ENCODE measurements around the gene LGALS8. TPM values are rescaled to one million over a fixed set of nuclear protein-coding genes. Genes with fewer than 3 reads are reported as not detected.
"Not testable (repeated sequence)": the region's sequence is repeated elsewhere in the genome, so short reads cannot be mapped to it uniquely, and the experiment has no call there.

The LGALS8 gene
- total RNA-seq, 4 donors from 2014 or later = 59.2 to 98.2 (median 78.7) TPM

GRCh38 chr1:236568285-236568894, 44.6 kb downstream of the LGALS8 start:
- H3K36me3 ChIP-seq = peaks cover 0 to 89% (median 0%) of the 10 kb centered on the region in 3 donors
- no peaks in the 10 kb centered on the region for H3K27me3 ChIP-seq
- H3K9me3 ChIP-seq = no peaks in the 10 kb centered on the region
- H3K27ac ChIP-seq = no peak overlapping the region
- H3K4me3 ChIP-seq = no peak overlapping the region
- no peak for TF ChIP-seq POLR2A (IDR thresholded peaks at IDR 0.05)
- TF ChIP-seq, protein P1, sequence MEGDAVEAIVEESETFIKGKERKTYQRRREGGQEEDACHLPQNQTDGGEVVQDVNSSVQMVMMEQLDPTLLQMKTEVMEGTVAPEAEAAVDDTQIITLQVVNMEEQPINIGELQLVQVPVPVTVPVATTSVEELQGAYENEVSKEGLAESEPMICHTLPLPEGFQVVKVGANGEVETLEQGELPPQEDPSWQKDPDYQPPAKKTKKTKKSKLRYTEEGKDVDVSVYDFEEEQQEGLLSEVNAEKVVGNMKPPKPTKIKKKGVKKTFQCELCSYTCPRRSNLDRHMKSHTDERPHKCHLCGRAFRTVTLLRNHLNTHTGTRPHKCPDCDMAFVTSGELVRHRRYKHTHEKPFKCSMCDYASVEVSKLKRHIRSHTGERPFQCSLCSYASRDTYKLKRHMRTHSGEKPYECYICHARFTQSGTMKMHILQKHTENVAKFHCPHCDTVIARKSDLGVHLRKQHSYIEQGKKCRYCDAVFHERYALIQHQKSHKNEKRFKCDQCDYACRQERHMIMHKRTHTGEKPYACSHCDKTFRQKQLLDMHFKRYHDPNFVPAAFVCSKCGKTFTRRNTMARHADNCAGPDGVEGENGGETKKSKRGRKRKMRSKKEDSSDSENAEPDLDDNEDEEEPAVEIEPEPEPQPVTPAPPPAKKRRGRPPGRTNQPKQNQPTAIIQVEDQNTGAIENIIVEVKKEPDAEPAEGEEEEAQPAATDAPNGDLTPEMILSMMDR (IDR thresholded peaks at IDR 0.05) = no peak
- no peaks in the 10 kb centered on the region for H3K4me1 ChIP-seq
- no peak for DNase-seq

- H3K27ac ChIP-seq = no peak overlapping the region
- TF ChIP-seq POLR2A (IDR thresholded peaks at IDR 0.05) = no peak
- TF ChIP-seq, protein P1 (IDR thresholded peaks at IDR 0.05) = no peak
- no peak for DNase-seq
- H3K4me1 ChIP-seq = no peaks in the 10 kb centered on the region
- H3K27me3 ChIP-seq = no peaks in the 10 kb centered on the region
- H3K4me3 ChIP-seq = no peak overlapping the region
- H3K36me3 ChIP-seq = peaks cover 0 to 80% (median 0%) of the 10 kb centered on the region in 3 donors
- H3K9me3 ChIP-seq = no peaks in the 10 kb centered on the region
Measured at GRCh38 chr1:236575523-236575922, 51.7 kb downstream of the LGALS8 start.

DNA sequence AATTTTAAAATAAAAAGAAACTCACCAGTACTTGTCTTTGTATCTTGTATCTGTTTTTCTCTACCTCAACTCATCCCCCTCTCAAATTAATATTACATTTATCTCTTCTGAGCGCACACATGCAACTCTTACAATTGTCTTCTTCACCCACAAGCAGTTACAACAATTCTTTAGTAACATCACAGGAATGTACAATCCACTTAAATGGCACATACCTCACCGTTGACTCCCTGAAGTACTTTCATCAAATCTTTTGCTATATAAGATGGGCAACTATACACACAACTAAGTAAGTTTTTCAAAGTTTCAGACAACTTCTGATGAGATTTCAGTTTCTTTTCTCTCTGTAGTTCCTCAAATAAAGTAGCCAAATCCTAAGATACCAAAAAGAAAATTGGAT, 52.2 kb downstream of the LGALS8 start:
- Histone ChIP-seq H3K4me3 (no peak overlapping the region), H3K9me3 (no peaks in the 10 kb centered on the region), H3K36me3 (peaks cover 0 to 80% (median 0%) of the 10 kb centered on the region in 3 donors), H3K27me3 (no peaks in the 10 kb centered on the region), H3K27ac (no peak overlapping the region), H3K4me1 (no peaks in the 10 kb centered on the region)
- TF ChIP-seq, protein P1 (IDR thresholded peaks at IDR 0.05) = no peak
- no peak for TF ChIP-seq POLR2A (IDR thresholded peaks at IDR 0.05)
- DNase-seq = no peak

DNA sequence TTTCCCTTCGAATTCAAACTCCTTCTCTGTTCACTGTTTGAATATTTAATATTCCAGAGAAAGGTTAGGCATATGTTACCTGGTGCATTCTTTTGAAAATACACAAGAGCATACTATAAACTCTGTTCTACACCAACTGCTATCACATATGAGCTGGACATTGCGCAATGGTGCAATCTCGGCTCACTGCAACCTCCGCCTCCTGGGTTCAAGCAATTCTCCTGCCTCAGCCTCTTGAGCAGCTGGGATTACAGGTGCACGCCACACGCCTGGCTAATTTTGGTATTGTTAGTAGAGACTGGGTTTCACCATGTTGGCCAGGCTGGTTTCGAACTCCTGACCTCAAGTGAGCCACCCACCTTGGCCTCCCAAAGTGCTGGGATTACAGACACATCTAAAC, 53.3 kb downstream of the LGALS8 start:
- DNase-seq, H3K9me3 ChIP-seq, H3K27ac ChIP-seq, H3K4me1 ChIP-seq, H3K27me3 ChIP-seq, H3K4me3 ChIP-seq: not testable (repeated sequence)
- H3K36me3 ChIP-seq = peaks cover 0 to 80% (median 0%) of the 10 kb centered on the region in 3 donors

DNA sequence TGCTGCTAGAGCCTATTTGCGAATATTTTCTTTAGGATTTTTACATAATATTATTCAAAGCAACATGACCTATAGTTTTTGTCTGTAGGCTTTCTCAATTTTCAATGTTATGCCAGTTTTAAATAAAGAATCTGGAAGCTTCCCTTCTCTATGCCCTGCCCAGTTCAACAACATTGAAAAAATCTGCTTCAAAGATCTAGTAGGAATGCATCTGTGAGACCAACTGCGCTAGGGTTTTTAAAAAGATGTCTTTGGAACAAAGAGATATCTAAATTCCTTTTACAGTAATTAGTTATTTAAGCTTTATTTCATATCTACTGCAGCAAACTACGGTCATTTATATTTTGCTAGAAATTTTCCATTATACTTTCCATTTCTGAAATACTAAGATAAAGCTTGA, 54.9 kb downstream of the LGALS8 start:
- Histone ChIP-seq H3K27me3 (no peaks in the 10 kb centered on the region), H3K9me3 (no peaks in the 10 kb centered on the region), H3K4me3 (no peak overlapping the region), H3K27ac (no peak overlapping the region), H3K4me1 (no peaks in the 10 kb centered on the region), H3K36me3 (peaks cover 0 to 82% (median 0%) of the 10 kb centered on the region in 3 donors)
- no peak for DNase-seq
- TF ChIP-seq, protein P1 (IDR thresholded peaks at IDR 0.05) = no peak
- no peak for TF ChIP-seq POLR2A (IDR thresholded peaks at IDR 0.05)

DNA sequence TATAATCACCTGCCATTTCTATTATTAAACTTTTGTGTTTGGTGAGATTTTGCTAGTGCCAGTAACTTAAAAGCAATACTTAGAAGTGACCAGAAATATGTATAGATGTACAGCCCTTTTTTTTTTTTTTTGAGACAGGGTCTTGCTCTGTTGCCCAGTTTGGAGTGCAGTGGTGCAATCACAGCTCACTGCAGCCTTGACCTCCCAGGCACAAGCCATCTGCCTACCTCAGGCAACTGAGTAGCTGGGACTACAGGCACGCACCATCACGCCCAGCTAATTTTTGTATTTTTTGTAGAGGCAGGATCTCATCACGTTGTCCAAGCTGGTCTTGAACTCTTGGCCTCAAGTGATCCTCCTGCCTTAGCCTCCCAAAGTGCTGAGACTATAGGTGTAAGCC, 56.6 kb downstream of the LGALS8 start:
- H3K36me3 ChIP-seq = peaks cover 0 to 82% (median 0%) of the 10 kb centered on the region in 3 donors
- H3K4me1 ChIP-seq, DNase-seq, H3K27me3 ChIP-seq, H3K4me3 ChIP-seq, H3K9me3 ChIP-seq, H3K27ac ChIP-seq: not testable (repeated sequence)

DNA sequence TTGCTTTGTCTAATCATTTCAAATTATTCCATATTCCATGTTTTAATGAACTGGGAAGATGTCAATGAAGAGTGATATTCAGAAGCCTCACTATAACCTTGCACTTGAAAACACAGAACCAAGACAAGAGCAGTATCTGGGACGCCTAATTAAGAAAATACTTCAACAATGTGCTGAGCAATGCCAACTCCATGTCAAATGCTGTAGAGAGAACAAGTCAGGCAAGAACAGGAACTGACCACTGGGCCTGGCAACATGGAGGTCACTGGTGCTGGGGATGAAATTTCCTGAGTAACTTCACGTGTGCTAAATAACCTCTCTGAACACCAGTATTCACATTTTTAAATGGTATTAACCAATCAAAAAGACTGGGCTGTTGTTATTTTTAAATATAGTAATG, 57.7 kb downstream of the LGALS8 start:
- Histone ChIP-seq H3K36me3 (peaks cover 0 to 80% (median 0%) of the 10 kb centered on the region in 3 donors), H3K4me1 (no peaks in the 10 kb centered on the region), H3K9me3 (no peaks in the 10 kb centered on the region)

More for the DNA sequence above, 57.7 kb downstream of the LGALS8 start:
- Histone ChIP-seq H3K4me3 (no peak overlapping the region), H3K27me3 (no peaks in the 10 kb centered on the region), H3K27ac (no peak overlapping the region)
- no peak for DNase-seq
- TF ChIP-seq POLR2A (IDR thresholded peaks at IDR 0.05) = no peak
- TF ChIP-seq, protein P1 (IDR thresholded peaks at IDR 0.05) = no peak
